ENCODE results near the gene NXN.
"Not testable (repeated sequence)": the region's sequence is repeated elsewhere in the genome, so short reads cannot be mapped to it uniquely, and the experiment has no call there.

NXN gene

DNA sequence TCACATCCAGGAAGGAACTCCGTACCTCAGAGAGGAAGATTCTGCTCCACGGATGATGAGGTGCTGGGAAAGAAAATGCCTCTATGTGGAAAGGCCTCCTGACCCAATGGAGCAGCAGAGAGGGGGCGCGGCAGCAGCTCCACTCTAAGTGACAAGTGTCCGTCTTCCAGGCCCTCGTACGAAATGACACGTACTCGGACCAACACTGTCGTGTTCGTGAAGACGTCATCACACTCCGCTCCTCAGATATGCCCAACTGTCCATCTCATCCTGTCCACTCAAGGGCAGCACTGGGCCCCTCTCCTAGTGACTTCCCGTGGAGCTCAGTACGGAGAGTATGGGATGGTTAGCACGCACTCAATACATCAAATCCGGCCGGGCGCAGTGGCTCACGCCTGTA is 165.2 kb downstream of the NXN start:
- no peak for DNase-seq

DNA sequence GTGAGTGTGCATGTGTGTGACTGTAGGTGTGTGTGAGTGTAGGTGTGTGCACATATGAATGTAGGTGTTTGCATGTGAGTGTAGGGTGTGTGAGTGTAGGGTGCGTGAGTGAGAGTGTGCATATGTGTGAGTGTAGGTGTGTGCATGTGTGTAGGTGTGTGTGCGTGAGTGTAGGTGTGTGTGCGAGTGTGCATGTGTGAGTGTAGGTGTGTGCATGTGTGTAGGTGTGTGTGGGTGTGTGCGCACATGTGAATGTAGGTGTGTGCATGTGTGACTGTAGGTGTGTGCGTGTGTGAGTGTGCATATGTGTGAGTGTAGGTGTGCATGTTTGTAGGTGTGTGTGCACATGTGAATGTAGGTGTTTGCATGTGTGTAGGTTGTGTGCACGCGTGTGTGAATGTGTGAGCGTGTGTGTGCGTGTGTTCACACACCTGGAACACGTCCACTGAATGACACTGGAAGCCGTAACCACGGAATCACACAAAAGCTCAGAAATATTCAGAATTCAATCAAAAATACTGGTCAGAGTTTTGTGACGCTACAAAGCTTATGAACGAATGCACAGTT is 166.9 kb downstream of the NXN start:
- DNase-seq, result no peak

DNA sequence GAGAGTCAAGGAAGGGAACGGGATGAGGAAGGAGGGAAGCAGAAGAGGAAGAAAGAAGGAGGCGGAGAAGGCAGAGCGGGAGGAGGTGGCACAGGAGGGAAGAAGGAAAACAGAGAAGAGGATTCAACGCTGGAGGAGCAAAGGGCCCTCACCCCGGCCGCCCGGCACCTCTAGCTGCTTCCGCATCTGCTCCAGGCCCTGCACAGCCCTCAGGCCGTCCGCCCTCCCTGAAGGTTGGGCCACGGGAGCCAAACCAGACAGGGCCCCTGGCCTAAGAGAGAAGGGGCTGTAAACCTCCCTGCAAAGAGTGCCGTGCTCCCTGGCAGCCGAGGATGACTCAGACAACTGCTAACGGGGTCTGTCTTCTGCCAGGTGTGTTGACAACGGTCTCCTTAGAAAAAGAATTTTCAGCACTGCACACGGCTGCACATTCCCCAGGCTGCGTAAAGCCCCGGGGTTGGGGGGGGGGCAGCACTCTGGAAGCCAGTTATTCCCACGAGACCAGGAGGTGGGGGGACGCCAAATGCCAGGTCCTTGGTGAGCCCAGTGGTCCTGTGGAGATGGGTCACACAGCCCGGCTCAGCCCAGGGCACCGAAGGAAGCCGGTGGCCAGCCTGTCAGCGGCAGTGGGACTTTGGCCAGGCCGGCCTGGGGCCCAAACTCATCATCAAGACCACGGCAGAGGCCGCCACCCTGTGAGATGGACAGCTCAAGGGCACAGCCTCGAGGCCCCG is 168.4 kb downstream of the NXN start:
- no peak for DNase-seq

DNA sequence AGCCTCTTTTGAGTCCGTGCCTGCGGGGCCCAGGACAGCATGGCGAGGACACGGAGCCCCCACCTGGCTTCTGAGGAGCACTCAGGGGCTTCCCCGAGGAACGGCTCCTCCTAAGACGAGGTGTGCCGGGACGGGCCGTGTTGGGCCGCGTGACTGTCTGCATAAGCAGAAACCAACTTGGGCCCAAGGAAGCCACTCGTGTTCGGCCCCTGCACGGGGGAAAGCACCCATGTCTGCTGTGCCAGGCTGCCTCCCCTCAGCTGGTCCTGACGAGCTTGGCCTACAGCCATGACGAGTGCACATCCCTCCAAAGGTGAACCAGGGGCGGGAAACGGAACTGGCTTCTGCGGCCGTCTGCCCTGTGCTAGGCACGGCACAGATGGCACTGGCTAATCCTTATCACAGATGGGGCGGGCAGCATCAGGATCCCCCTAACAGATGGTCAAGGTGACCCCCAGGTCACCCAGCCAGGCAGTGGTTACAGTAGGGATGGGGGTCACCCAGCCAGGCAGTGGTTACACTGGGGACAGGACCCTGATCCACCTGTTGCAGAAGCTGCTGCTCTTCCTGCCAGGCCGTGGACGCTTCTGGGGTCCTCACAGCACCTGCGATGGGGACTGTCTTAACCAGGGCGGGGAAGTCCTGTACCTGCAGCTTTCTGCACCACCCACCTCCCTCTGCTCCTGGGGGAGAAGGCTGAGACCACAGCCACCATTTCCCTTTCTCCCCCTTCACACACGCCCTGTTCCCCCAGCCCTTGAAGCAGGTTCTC is 171.9 kb downstream of the NXN start:
- DNase-seq, result no peak

DNA sequence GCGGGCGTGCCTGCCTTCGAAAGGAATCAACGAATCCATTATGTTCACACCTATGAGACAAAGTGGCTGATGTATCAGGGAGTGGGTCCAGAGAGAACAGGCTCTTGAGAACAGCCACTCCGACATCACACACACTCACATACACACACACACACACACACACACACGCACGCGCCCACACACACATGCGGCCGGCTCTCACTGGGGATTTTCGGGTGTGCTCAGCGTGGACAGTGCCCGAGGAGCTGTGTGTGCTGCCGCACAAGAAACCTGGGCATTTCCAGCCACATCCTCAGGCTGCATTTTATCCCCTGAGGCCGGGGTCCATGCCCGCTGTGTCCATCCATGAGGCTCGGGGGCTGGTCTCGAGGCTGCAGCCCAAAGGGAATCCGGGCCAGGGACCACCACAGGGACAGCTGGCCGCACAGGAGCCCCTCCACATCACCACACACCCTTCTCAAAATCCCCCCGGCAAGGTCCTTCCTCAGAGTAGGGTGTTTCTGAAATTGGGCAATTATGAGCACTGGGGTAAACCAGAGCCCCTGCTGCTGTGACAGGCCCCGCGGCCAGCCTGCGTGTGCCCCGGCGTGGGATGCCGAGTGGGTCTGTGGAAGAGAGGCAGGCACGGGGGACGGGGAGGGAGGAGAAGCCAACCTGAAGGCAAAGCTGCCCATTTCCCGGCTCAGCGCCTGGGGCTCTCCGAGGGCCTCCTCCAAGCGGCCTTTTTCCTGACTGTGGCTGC is 172.6 kb downstream of the NXN start:
- DNase-seq, result no peak

DNA sequence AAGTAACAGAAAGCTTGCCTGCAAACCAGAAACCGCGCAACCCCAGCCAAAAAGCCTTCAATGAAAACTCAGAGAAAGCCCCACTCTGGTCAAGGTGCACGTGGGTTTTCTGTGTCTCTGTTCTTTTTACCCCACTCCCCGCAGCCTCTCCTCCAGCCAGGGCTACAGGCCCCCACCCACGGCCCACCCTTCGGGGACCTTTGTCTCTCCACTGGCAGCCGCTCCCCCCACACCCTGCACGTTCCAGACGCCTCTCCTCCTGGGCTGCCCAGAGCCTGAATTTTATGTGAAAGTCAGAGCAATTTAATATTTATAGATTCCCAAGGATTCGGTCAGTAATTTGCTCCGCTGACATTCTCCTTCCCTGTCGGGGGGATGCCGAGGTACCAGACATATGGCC is 173.2 kb downstream of the NXN start:
- DNase-seq, result no peak

DNA sequence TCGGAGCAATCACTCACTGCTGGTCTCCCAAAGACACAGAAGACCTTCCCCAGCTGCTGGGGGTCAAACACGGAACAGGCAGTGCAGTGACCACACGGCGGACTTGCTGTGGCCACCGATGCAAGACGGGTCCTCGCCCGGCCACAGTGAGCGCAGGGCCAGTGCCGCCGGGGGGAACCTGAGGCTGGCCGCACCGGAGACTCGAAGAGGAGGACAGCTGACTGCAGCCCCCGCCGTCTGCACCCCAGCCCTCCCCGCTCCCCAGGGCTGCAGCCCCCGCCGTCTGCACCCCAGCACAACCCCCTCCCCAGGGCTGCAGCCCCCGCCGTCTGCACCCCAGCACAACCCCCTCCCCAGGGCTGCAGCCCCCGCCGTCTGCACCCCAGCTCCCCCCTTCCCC is 173.7 kb downstream of the NXN start:
- not testable (repeated sequence) for DNase-seq

DNA sequence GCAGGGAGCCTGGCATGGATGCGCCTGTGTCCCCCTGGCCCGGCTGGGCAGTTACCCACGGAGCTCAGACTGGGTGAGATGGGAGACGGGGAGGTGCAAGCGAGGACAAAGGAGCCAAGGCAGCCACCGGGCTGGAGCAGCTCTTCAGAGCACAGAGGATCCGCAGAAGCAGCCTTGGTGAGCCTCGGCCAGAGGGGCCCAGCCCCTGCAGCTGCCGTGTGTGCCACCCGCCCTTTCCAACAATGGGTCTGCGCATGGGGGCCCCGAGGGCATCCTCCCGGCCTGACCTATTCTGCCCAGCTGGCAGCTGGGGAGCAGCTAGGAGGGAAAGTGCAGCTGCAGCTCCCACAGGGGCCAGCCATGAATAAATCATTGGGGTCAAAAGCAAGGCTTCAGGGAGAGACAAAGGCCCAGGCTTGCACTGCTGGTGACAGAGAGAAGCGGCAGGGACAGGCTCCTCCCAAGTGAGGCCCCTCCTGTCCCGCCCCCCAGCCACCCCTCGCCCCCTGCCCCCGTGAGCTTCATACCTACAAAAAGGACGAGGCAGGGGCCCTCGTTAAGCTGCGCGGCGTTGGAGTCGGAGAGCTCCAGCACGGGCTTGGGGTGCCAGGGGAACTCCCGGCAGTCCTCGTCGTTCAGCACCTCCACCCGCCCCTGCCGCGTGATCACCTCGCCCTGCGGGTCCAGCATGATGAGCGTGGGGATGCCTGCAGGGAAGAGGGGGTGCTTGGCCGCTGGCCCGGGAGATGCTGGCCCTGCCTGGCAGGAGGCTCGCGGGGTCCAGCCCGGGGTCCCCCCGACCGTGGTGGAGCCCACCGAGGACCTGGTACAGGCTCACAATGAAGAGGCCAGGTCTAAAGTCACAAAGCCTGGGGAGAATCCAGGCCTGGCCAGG is 174.8 kb downstream of the NXN start:
- no peak for DNase-seq

DNA sequence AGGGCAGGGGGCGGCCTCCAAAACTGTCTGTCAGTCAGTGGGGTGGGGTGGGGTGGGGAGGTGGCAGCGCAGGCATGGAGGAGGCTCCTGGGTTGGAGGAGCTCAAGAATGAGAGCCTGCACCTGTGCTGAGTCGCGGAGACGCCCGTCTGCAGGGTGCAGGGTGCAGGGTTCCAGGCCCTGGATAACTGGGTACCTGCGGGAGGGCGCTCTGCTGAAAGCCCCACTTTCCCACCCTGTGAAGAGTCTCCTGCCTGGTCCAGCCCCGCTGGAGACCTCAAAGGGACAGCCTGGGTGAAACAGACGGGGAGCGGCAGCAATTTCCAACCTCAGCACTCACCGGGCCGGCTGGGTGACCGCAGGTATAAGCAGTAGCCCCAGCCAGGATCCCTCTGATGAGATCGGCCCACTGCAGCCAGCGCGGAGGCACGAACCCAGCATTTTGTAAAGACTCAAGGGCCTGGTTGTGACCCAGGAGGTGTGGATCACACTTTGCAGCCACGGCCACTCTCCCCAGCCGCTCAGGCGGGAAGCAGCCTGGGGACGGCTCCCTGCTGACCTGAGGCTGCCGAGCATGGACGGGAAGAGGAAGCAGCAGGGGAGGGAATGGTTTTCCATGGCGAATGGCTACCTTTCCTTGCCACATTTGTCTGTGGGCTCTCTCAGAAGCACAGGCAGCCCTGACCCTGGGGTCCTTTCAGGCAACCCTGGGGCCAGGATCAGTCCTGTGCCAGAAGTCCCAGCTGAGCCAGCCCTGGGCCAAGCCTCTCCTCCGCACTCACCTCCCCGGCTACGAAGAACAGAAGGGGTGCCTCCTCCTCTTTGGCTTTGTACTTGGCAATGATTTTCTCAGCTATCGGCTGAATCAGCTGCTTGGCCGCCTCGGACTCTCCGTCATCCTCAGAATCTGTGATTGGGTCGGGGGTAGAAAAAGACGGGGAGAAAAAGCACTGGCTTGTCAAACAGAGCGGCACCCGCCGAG is 176.4 kb downstream of the NXN start:
- DNase-seq, result no peak

DNA sequence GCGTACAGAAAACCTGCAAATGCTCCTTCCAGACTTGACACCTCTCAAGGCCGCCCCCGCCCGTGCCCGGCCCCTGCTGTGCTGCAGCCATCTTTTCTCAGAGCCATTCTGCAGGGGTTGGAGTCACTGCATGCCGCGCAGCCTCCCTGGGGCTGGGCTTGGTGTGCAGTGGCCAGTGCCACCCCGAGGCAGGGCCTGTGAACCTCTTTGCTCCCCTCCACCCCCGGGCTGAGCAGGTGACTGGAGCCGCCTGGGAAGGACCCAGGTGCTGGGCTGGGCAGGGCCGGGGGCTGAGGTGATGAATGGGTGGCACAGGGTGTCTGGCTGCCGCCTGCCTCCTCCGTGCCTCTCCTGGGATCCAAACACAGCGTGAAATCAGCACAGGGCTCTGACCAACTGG is 177.1 kb downstream of the NXN start:
- no peak for DNase-seq

DNA sequence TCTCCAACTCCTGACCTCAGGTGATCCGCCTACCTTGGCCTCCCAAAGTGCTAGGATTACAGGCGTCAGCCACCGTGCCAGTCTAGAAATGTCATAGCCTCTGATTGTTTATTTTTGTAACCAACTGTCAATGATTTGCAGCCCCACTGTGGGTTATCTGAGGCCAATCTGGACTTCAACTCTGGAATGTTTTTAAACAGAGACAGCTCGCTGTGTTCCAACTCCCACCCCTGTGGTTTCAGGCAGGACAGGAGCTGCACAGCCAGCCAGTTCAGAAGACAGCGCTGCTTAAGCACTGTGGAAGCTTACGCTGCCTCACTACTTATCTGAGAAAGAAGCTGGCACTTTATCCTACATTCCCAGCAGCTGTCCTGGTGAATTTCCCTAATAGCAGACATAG is 177.9 kb downstream of the NXN start:
- DNase-seq, result no peak

DNA sequence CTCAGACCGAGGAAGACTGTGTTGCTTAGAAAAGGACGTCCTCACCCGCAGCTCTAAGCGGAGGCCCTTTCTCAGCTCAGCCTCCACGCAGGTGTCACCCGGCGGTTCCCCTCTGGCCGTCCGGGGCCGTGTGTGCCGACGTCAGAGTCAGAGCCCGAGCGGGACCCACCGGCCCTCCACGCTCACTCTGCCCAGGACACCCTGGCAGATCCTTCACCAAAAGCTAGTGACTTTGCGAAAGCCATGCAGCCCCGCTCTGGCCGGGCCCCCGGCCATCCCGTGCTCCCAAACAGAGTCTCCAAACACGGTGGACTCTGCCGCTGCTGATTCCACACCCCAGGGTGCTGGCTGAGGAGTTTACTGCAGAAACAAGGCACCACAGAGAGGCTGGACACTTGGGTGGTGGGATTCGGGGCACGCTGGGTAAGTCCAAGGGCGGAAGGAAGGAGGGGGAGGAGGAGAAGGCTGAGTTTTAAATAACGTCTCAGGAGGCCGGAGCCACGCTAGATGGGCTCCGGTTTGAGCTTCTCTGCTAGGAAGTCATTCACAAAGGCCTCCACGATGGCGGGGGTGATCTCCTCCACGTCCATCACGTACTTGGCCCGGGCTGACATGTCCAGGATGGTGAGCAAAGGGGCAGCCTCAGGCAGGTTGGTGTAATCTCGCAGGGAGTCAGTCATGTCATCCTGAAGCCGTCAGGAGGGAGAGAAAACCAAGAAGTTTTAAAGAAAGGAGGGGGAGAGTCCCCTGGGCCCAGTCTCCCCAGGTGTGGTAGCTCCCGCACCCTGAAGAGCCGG is 178.9 kb downstream of the NXN start:
- no peak for DNase-seq

DNA sequence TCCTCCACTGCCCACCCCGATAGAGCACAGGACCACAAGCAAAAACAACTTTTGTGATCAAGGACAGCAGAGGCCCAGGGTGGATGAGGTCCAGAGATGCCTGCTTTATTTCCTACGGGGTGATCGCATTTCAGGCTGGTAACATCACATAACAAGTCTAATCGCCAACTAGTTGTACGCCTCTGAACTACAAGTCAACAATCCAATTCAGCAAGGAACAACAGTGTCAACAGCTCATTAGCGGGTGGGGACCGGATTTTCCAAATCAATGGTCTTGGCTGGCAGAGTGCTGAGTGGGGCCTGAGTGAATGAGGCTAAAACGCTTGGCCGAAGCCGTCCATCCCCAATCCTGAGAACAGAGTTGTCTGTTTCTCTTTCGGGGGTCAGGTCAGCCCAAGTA is 180.3 kb downstream of the NXN start:
- DNase-seq, result no peak

DNA sequence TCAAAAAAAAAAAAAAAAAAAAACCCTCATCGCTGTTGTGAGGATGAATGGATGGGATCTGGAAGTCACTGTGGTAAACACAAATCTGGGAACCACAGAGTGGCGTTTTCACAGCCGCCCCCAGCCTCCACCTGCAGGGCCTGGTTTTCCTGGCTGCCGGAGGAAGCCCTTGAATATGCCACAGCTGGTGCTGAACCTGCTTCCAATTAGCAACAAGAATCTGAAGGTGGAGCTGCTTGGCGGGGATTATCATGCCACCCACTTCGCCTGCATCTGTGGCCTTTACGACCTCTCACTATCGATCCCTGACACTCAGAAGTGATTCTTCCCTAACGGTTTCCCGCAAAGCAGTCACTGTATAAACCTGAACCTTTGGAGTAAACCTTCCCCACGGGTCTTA is 181.3 kb downstream of the NXN start:
- DNase-seq, result peak; percentile 7

DNA sequence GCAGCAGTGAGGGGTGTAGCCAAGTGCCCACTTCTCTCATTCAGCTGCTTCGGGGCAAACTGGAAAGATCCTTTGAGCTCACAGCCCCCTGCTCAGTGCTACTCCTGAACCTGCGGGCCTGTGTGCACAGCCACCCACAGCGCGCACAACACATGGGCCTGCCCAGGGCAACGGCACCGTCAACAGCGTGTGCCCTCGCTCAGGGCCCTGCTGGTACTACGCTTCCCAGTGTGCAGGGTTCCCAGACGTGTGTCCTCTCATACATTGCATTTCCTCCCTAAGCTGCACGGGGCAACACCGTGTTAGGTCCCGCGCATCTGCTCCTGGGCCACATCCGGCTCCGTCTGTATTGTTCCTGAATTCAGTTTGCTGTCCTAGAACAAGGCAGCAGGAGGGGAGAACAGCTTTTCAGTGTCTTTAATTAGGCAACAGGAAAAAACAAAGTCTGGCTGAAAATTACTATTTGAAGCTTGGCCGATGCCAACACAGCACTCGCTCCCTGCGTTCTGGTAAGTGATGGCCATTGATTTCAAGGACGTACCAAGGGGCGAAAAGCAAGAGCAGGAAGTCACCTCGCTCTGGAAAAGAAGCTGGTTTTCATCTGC is 182.2 kb downstream of the NXN start:
- DNase-seq, result peak; percentile 83

DNA sequence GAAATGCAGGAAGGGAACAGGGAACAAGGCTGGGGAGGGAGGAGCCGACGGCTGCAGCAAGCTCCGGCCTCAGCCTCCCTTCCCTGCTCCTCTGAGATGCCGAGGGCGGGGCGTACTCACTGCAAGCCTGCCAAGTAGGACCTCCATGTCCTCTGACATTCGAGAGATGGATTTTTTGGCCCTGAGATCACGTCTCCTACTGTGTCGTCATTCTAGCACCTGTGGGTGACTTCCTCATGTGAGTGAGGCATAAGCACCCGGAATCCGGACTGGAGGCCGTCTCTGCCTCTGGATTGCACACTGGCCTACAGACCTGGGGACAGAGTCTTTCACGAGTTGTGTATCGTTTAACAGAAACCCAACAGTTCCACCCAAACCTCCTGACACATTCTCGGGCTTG is 183.0 kb downstream of the NXN start:
- DNase-seq, result no peak

DNA sequence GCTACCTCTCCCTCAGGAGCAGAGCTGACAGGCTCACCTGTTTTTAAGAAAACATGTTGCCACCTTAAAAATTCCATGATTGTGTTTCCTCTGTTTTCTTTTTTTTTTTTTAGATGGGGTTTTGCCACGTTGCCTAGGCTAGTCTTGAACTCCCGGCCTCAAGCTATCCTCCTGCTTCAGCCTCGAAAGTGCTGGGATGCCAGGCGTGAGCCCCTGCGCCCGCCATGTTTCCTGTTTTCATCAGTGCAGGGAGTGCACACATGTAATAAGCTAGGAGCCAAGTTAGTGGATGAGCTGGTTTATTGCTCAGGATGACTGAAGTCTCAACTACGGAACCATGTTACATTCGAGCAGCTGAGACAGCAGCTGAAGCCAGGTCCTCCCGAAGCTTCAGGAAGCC is 183.9 kb downstream of the NXN start:
- no peak for DNase-seq

DNA sequence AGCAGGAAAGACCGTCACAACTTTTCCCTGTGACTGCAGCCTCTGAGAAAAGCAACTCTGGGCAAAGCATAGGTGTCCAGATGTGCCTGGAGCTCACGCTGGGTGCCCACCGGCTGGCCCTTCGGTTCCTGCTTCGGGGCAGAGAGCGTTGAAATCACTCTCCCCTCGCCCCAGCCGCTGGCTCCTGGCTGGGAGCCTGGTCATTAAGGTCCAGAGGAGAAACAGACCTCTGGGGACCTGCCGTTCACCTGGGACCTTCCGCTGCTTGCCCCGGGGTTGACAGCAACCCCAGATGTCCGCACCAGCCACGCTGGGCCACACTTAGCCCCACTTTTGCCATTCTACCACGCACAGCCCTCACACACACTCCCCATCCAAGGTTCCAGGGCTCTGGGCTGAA is 184.3 kb downstream of the NXN start:
- DNase-seq, result no peak

DNA sequence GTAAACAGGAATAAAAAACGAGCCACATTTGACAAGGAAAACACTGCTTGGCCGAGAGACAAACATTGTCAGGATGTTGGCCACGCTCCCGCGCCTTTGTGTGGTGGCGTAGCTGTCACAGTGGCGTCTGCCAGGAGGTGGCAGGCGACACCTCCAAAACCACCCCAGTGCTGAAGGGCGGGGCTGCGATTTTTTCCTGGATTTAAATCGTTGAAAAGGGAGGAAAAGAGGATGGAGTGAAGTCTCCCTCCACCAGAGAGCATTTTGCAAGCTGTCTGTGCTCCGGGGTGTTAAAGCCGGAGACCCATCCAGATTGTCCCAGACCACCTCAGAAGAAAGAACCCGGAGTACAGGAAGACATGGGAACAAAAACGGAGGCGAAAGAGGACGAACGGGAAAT is 184.7 kb downstream of the NXN start:
- DNase-seq, result peak; percentile 95

DNA sequence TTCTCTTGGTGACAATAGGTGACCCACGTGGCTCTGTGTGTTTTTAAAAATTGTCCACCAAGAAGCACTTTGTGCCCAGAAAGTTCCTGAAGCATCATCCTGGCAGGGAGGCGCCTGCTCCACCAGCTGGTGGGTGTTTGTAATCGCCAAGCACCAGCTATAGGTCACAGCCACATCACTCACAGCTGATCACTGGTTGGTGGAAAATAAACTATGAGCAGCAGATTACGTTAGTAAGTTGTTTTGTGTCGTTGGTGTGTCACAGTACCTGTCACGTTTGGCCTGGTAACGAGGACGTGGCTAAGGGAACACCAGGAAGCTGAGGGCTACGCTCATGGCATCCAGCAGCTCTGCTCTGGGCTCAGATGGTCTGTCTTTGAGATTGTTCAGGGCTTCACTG is 187.3 kb downstream of the NXN start:
- DNase-seq, result no peak
